HG03457 (cell line): ENCODE results near the gene NINL.
"Not testable (repeated sequence)": the region's sequence is repeated elsewhere in the genome, so short reads cannot be mapped to it uniquely, and the experiment has no call there.

ENCODE experiments used
- ATAC-seq: cut with Tn5 transposase; IDR thresholded peaks from one replicate; pipeline ENCODE4 v1.9.1; 2021; ENCODE audit warnings: moderate number of reproducible peaks; ENCODE audit not compliant: unreplicated experiment

Gene NINL

GRCh38 chr20:25600632-25601031, 15.3 kb upstream of the NINL start:
- ATAC-seq: no peak

- ATAC-seq: no peak
These were observed 7.0 kb upstream of the NINL start for GRCh38 chr20:25592135-25592852.

- ATAC-seq: not testable (repeated sequence)
These were observed 5.4 kb upstream of the NINL start for GRCh38 chr20:25590778-25591177.

- ATAC-seq: no peak
These were observed 3.2 kb upstream of the NINL start for GRCh38 chr20:25588491-25588890.

- no peak for ATAC-seq
These were observed 2.2 kb upstream of the NINL start for GRCh38 chr20:25587536-25587935.

GRCh38 chr20:25586877-25587276, 1.5 kb upstream of the NINL start:
- no peak for ATAC-seq

- not testable (repeated sequence) for ATAC-seq
These were observed 1.7 kb downstream of the NINL start for GRCh38 chr20:25583607-25584006.

- ATAC-seq: no peak
These were observed 4.6 kb downstream of the NINL start for GRCh38 chr20:25580711-25581110.

GRCh38 chr20:25579081-25579770, 6.1 kb downstream of the NINL start:
- ATAC-seq: no peak

GRCh38 chr20:25576783-25577530, 8.4 kb downstream of the NINL start:
- ATAC-seq: no peak

- ATAC-seq: no peak
These were observed 10.9 kb downstream of the NINL start for GRCh38 chr20:25574411-25574810.

GRCh38 chr20:25573288-25574251, 11.8 kb downstream of the NINL start:
- ATAC-seq: no peak

GRCh38 chr20:25571817-25572216, 13.5 kb downstream of the NINL start:
- ATAC-seq: no peak

GRCh38 chr20:25571240-25571639, 14.1 kb downstream of the NINL start:
- ATAC-seq: no peak

GRCh38 chr20:25570148-25570530, 15.2 kb downstream of the NINL start:
- no peak for ATAC-seq

GRCh38 chr20:25567286-25567685, 18.0 kb downstream of the NINL start:
- ATAC-seq: no peak

GRCh38 chr20:25566821-25567220, 18.5 kb downstream of the NINL start:
- no peak for ATAC-seq

- no peak for ATAC-seq
These were observed 19.7 kb downstream of the NINL start for GRCh38 chr20:25565578-25566157.

- ATAC-seq: no peak
These were observed 21.5 kb downstream of the NINL start for GRCh38 chr20:25563876-25564275.

GRCh38 chr20:25563362-25563761, 22.0 kb downstream of the NINL start:
- no peak for ATAC-seq
